LoVo (cell line): ENCODE results near the gene UBE2Q1.
"Not testable (repeated sequence)": the region's sequence is repeated elsewhere in the genome, so short reads cannot be mapped to it uniquely, and the experiment has no call there.

Source experiments
- DNase-seq: peaks from one replicate; pipeline ENCODE4 v3.0.0-alpha.2; 2016; ENCODE audit warnings: low spot score

UBE2Q1 gene

GRCh38 chr1:154550657-154551056 lies 7.8 kb downstream of the UBE2Q1 start:
- DNase-seq = no peak

- DNase-seq = no peak
Measured at GRCh38 chr1:154550070-154550469, 8.4 kb downstream of the UBE2Q1 start.

GRCh38 chr1:154549202-154549770 lies 9.2 kb downstream of the UBE2Q1 start:
- DNase-seq = no peak

GRCh38 chr1:154548028-154548427 lies 10.4 kb downstream of the UBE2Q1 start:
- DNase-seq = no peak

GRCh38 chr1:154547105-154547732 lies 11.2 kb downstream of the UBE2Q1 start:
- DNase-seq = no peak

GRCh38 chr1:154546264-154547063 lies 12.0 kb downstream of the UBE2Q1 start:
- peak; percentile 44 for DNase-seq

GRCh38 chr1:154541231-154541630 lies 17.2 kb downstream of the UBE2Q1 start:
- no peak for DNase-seq

- DNase-seq = no peak
Measured at GRCh38 chr1:154539486-154540483, 18.7 kb downstream of the UBE2Q1 start.

- no peak for DNase-seq
Measured at GRCh38 chr1:154536570-154536969, 21.9 kb downstream of the UBE2Q1 start.

GRCh38 chr1:154533952-154534844 lies 24.3 kb downstream of the UBE2Q1 start:
- peak; percentile 60 for DNase-seq

GRCh38 chr1:154531950-154532349 lies 26.5 kb downstream of the UBE2Q1 start:
- DNase-seq = not testable (repeated sequence)

- DNase-seq = no peak
Measured at GRCh38 chr1:154529308-154529707, 29.2 kb downstream of the UBE2Q1 start.

GRCh38 chr1:154527192-154527591 lies 31.3 kb downstream of the UBE2Q1 start:
- no peak for DNase-seq

- no peak for DNase-seq
Measured at GRCh38 chr1:154524881-154525280, 33.6 kb downstream of the UBE2Q1 start.

GRCh38 chr1:154521695-154522094 lies 36.8 kb downstream of the UBE2Q1 start:
- DNase-seq = no peak

GRCh38 chr1:154520333-154520732 lies 38.1 kb downstream of the UBE2Q1 start:
- no peak for DNase-seq

- DNase-seq = no peak
Measured at GRCh38 chr1:154519591-154519991, 38.9 kb downstream of the UBE2Q1 start.

- no peak for DNase-seq
Measured at GRCh38 chr1:154517661-154518060, 40.8 kb downstream of the UBE2Q1 start.

- DNase-seq = no peak
Measured at GRCh38 chr1:154514066-154514553, 44.4 kb downstream of the UBE2Q1 start.

GRCh38 chr1:154512760-154513159 lies 45.7 kb downstream of the UBE2Q1 start:
- DNase-seq = no peak

GRCh38 chr1:154503898-154504297 lies 54.6 kb downstream of the UBE2Q1 start:
- DNase-seq = no peak
